GM12878 (cell line): ENCODE results near the gene KCND3. TPM values are rescaled to one million over a fixed set of nuclear protein-coding genes. Genes with fewer than 3 reads are reported as not detected.

Source experiments
- ATAC-seq: fragments of 200-7000 bp; cut with Tn5 transposase; 3 replicates; pipeline ENCODE4 v1.9.1; 2020; ENCODE audit warnings: mild to moderate bottlenecking, moderate library complexity
- BruUV-seq: library from RNA; stranded (reverse); fragments of 400-500 nt; replicated peaks from 2 replicates; lab custom pipeline; 2021; lab: Mats Ljungman, UMichigan
- CTCF ChIA-PET: fragments of 300-600 bp; sonication (Branson Sonifier 250); formaldehyde crosslinking; extraction: SDS; loops from one replicate; lab custom pipeline; 2021; ENCODE audit warnings: inconsistent platforms; lab: Yijun Ruan, JAX
- POLR2A ChIA-PET: fragments of 350-600 bp; formaldehyde crosslinking; extraction: SDS; loops from one replicate; lab custom pipeline; 2021; ENCODE audit warnings: inconsistent platforms; lab: Charles Lee
- RAD21 ChIA-PET: fragments of 300-600 bp; sonication (Branson Sonifier 250); formaldehyde crosslinking; loops from one replicate; lab custom pipeline; 2023; ENCODE audit warnings: antibody characterized with exemption; ENCODE audit not compliant: unreplicated experiment; lab: Charles Lee
- SMC1A ChIA-PET: fragments of 300-600 bp; sonication (Branson Sonifier 250); formaldehyde crosslinking; loops from one replicate; lab custom pipeline; 2023; ENCODE audit not compliant: unreplicated experiment, uncharacterized antibody; lab: Charles Lee
- DNase-seq: peaks from one replicate; pipeline ENCODE4 v3.0.0-alpha.2; 2011; ENCODE audit warnings: low read depth, low spot score
- FAIRE-seq: peaks from 3 replicates; lab custom pipeline; 2011; peaks lifted over from hg19 to GRCh38; lab: Jason Lieb, UNC
- H2AFZ ChIP-seq: 2 replicates; pipeline ENCODE4 v1.6.0; 2011; ENCODE audit warnings: low read depth, low read length, control low read depth; ENCODE audit not compliant: control insufficient read depth
- H3K27ac ChIP-seq: 2 replicates; pipeline ENCODE4 v1.5.1; 2011; ENCODE audit warnings: control low read depth; ENCODE audit not compliant: control insufficient read depth, insufficient read depth
- H3K27me3 ChIP-seq, 2 experiments: replicated peaks in 1 of 2; 2 replicates each; pipeline versions ENCODE4 v1.6.0 to v1.6.1; 2011; ENCODE audit warnings: low read length in 1 of 2; ENCODE audit not compliant: control insufficient read depth in 2 of 2, insufficient read depth in 2 of 2
- H3K36me3 ChIP-seq, 2 experiments: 2 replicates each; pipeline ENCODE4 v1.5.1; 2011; ENCODE audit warnings: low read length in 1 of 2; ENCODE audit not compliant: control insufficient read depth in 2 of 2, insufficient read depth in 2 of 2
- H3K4me1 ChIP-seq: 2 replicates; pipeline ENCODE4 v1.6.1; 2011; ENCODE audit warnings: mild to moderate bottlenecking, low read length, moderate library complexity, mixed read lengths; ENCODE audit not compliant: control insufficient read depth, insufficient read depth
- H3K4me2 ChIP-seq: 2 replicates; pipeline ENCODE4 v1.6.0; 2011; ENCODE audit warnings: control low read depth; ENCODE audit not compliant: control insufficient read depth, insufficient read depth
- H3K4me3 ChIP-seq: fragments of 200-600 bp; sonication (generic); 2 replicates; pipeline ENCODE4 v1.5.1; 2016
- H3K79me2 ChIP-seq: 2 replicates; pipeline ENCODE4 v1.6.0; 2011; ENCODE audit warnings: low read length; ENCODE audit not compliant: control insufficient read depth, insufficient read depth
- H3K9ac ChIP-seq: 2 replicates; pipeline ENCODE4 v1.8.0; 2011; ENCODE audit warnings: low read length, control low read depth, mixed read lengths; ENCODE audit not compliant: control insufficient read depth, insufficient read depth
- H3K9me3 ChIP-seq: replicated peaks from 3 replicates; pipeline ENCODE4 v1.5.1; 2011; ENCODE audit warnings: mild to moderate bottlenecking, low read length; ENCODE audit not compliant: control insufficient read depth, insufficient read depth
- H4K20me1 ChIP-seq: 2 replicates; pipeline ENCODE4 v1.6.0; 2011; ENCODE audit not compliant: control insufficient read depth, insufficient read depth
- BMI1 ChIP-seq: fragments of 450-650 bp; IDR thresholded peaks from 2 replicates; pipeline ENCODE4 v1.6.1; 2016; ENCODE audit warnings: mild to moderate bottlenecking, moderate library complexity, borderline replicate concordance
- BRCA1 ChIP-seq: IDR thresholded peaks from 2 replicates; pipeline ENCODE4 v1.6.1; 2011; ENCODE audit warnings: low read depth, low read length, improper control_type of control experiment
- CHD1 ChIP-seq: IDR thresholded peaks from 2 replicates; pipeline ENCODE4 v1.6.1; 2012; ENCODE audit warnings: low read depth, low read length, improper control_type of control experiment
- DPF2 ChIP-seq: fragments of 450-650 bp; IDR thresholded peaks from 2 replicates; pipeline ENCODE4 v1.6.1; 2017; ENCODE audit warnings: mild to moderate bottlenecking
- GATAD2B ChIP-seq: fragments of 450-650 bp; conservative IDR thresholded peaks from 2 replicates; pipeline ENCODE4 v1.6.1; 2017; ENCODE audit warnings: low read depth, mild to moderate bottlenecking, moderate library complexity
- HDGF ChIP-seq: fragments of 450-650 bp; IDR thresholded peaks from 2 replicates; pipeline ENCODE4 v1.6.1; 2016; ENCODE audit warnings: antibody characterized with exemption
- IKZF1 ChIP-seq: fragments of 450-650 bp; conservative IDR thresholded peaks from 2 replicates; pipeline ENCODE4 v1.6.1; 2017; ENCODE audit warnings: antibody characterized with exemption, mild to moderate bottlenecking
- LARP7 ChIP-seq: fragments of 450-650 bp; IDR thresholded peaks from 2 replicates; pipeline ENCODE4 v1.6.1; 2017; ENCODE audit warnings: mild to moderate bottlenecking
- MXI1 ChIP-seq: fragments of 150-350 bp; IDR thresholded peaks from 2 replicates; pipeline ENCODE4 v1.6.1; 2011; ENCODE audit warnings: low read depth, mild to moderate bottlenecking, inconsistent platforms, low read length, improper control_type of control experiment
- MYB ChIP-seq: fragments of 150-350 bp; IDR thresholded peaks from 2 replicates; pipeline ENCODE4 v1.6.1; 2014; ENCODE audit warnings: mild to moderate bottlenecking, low read depth, low read length, borderline replicate concordance
- MYC ChIP-seq: IDR thresholded peaks from 2 replicates; pipeline ENCODE4 v1.6.1; 2011; ENCODE audit warnings: mild to moderate bottlenecking, low read length, moderate library complexity, inconsistent platforms; ENCODE audit not compliant: insufficient read depth, insufficient replicate concordance, insufficient read length, severe bottlenecking
- NR2F1 ChIP-seq: fragments of 450-650 bp; conservative IDR thresholded peaks from 2 replicates; pipeline ENCODE4 v1.6.1; 2017; ENCODE audit warnings: mild to moderate bottlenecking
- NRF1 ChIP-seq: conservative IDR thresholded peaks from 2 replicates; pipeline ENCODE4 v1.6.1; 2011; ENCODE audit warnings: mild to moderate bottlenecking, low read depth, low read length, improper control_type of control experiment
- PML ChIP-seq: IDR thresholded peaks from 2 replicates; pipeline ENCODE4 v1.6.1; 2012; ENCODE audit warnings: low read length, inconsistent platforms
- RAD21 ChIP-seq: IDR thresholded peaks from 2 replicates; pipeline ENCODE4 v1.6.1; 2011; ENCODE audit warnings: mild to moderate bottlenecking, low read depth, low read length, moderate library complexity; ENCODE audit not compliant: insufficient read depth
- RB1 ChIP-seq: fragments of 450-650 bp; formaldehyde crosslinking; IDR thresholded peaks from 2 replicates; pipeline ENCODE4 v1.6.1; 2017; ENCODE audit warnings: mild to moderate bottlenecking, borderline replicate concordance
- WGBS: methylation state at CpG from one replicate; pipeline ENCODE4 v1.1.6; 2016; ENCODE audit warnings: low lambda C conversion rate; ENCODE audit not compliant: insufficient replicate concordance, insufficient coverage; ENCODE audit errors: missing lambda C conversion rate; 5-methylcytosine and 5-hydroxymethylcytosine counted together
- in situ Hi-C: fragments of 300-500 bp; cut with MboI; formaldehyde crosslinking; loops from 9 replicates; pipeline ENCODE4 v1.14.3; 2018; ENCODE audit warnings: mixed read lengths
- intact Hi-C: fragments of 100-400 bp; cut with micrococcal nuclease; formaldehyde crosslinking; loops from one replicate; pipeline ENCODE4 v1.14.2; 2022; ENCODE audit not compliant: unreplicated experiment
- polyA plus RNA-seq, 11 experiments: library from polyadenylated mRNA; depleted of rRNA in 4 of 11; unstranded in 6 of 11; stranded (reverse) in 5 of 11; fragments of >200 nt; fragmentation: Nextera tagmentation in 4 of 11; fragmentation: Illumina TruSeq in 1 of 11; extraction: Ambion mirVana in 4 of 11; extraction: Trizol in 1 of 11; gene quantifications; 1 replicate in 1 of 11; 2 replicates in 10 of 11; pipeline versions ENCODE4 v1.2.1 to v1.2.3, GENCODE V29; 2011 to 2016; ENCODE audit warnings: inconsistent platforms in 2 of 11, missing spikeins in 2 of 11, low read depth in 1 of 11
- total RNA-seq, 4 experiments: library from RNA; depleted of rRNA in 3 of 4; stranded (reverse); fragments of >200 nt in 3 of 4; fragmentation: Illumina TruSeq in 1 of 4; extraction: Trizol in 1 of 4; gene quantifications; 2 replicates each; pipeline versions ENCODE4 v1.2.1 to v1.2.3, GENCODE V29; 2013 to 2021
- TF ChIP-seq, protein P1 (sequence below): fragments of 150-350 bp; IDR thresholded peaks from 2 replicates; pipeline ENCODE4 v1.6.1; 2016; ENCODE audit warnings: low read depth, low read length
- TF ChIP-seq, protein P2 (sequence below): IDR thresholded peaks from 2 replicates; pipeline ENCODE4 v1.6.1; 2012; ENCODE audit warnings: mild to moderate bottlenecking, low read depth, low read length
- TF ChIP-seq, protein P3 (sequence below): IDR thresholded peaks from 2 replicates; pipeline ENCODE4 v1.6.1; 2011; ENCODE audit warnings: low read depth, low read length, improper control_type of control experiment, borderline replicate concordance

Gene KCND3
- total and polyA plus RNA-seq, 10 of the 15 experiments (the other 5 are each of a cell fraction or from before 2014, with no cell fraction given) = 0.02 TPM; not detected in 9

DNA sequence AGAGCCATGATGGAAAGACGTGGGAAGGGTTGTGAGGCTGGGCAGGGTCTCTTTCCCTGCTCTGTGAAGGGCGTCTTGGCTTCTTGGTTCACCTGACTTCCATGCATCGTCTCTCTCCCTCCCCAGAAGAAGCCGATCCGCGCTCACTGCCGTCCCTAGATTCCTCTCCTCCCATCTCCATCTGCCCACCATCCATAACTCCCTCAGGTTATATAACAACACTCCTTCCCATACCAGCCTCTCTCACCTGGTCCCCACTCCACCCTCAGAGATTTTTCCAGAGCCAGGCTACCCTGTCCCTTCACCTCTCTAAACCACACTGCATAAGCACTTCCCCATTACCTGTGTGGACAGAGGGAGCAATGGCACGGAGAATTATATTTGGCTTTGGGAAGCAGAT, 6.0 kb downstream of the KCND3 start:
- no peak overlapping the region for H2AFZ ChIP-seq
- ATAC-seq (no peak), FAIRE-seq (no peak), DNase-seq (no peak)
- H3K4me3 ChIP-seq = no peak overlapping the region
- no TSS peak for BruUV-seq
- no peaks in the 10 kb centered on the region for H3K36me3 ChIP-seq
- in situ Hi-C loops = no loop called here
- H3K9me3 ChIP-seq = no peaks in the 10 kb centered on the region
- H3K4me1 ChIP-seq = no peaks in the 10 kb centered on the region
- H3K4me2 ChIP-seq = no peak overlapping the region
- CTCF ChIA-PET = no interaction called here
- SMC1A ChIA-PET = no interaction called here
- H3K9ac ChIP-seq = no peak overlapping the region
- H3K27ac ChIP-seq = no peak overlapping the region
- WGBS = 0% methylated on average over 3 of the region's 8 CpGs
- peaks cover 3 to 4% of the 10 kb centered on the region in 2 experiments; a peak in 3 of 4 replicates for H3K27me3 ChIP-seq
- H3K79me2 ChIP-seq = no peaks in the 10 kb centered on the region
- intact Hi-C loops = no loop called here
- POLR2A ChIA-PET = no interaction called here
- RAD21 ChIA-PET = no interaction called here
- H4K20me1 ChIP-seq = no peaks in the 10 kb centered on the region
- TF ChIP-seq DPF2 = no peak
- TF ChIP-seq LARP7 = no peak
- TF ChIP-seq, protein P1, sequence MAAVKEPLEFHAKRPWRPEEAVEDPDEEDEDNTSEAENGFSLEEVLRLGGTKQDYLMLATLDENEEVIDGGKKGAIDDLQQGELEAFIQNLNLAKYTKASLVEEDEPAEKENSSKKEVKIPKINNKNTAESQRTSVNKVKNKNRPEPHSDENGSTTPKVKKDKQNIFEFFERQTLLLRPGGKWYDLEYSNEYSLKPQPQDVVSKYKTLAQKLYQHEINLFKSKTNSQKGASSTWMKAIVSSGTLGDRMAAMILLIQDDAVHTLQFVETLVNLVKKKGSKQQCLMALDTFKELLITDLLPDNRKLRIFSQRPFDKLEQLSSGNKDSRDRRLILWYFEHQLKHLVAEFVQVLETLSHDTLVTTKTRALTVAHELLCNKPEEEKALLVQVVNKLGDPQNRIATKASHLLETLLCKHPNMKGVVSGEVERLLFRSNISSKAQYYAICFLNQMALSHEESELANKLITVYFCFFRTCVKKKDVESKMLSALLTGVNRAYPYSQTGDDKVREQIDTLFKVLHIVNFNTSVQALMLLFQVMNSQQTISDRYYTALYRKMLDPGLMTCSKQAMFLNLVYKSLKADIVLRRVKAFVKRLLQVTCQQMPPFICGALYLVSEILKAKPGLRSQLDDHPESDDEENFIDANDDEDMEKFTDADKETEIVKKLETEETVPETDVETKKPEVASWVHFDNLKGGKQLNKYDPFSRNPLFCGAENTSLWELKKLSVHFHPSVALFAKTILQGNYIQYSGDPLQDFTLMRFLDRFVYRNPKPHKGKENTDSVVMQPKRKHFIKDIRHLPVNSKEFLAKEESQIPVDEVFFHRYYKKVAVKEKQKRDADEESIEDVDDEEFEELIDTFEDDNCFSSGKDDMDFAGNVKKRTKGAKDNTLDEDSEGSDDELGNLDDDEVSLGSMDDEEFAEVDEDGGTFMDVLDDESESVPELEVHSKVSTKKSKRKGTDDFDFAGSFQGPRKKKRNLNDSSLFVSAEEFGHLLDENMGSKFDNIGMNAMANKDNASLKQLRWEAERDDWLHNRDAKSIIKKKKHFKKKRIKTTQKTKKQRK = no peak
- no peak for TF ChIP-seq IKZF1
- no peak for TF ChIP-seq MYB
- no peak for TF ChIP-seq PML
- TF ChIP-seq NRF1 = no peak
- no peak for TF ChIP-seq HDGF
- TF ChIP-seq, protein P2, sequence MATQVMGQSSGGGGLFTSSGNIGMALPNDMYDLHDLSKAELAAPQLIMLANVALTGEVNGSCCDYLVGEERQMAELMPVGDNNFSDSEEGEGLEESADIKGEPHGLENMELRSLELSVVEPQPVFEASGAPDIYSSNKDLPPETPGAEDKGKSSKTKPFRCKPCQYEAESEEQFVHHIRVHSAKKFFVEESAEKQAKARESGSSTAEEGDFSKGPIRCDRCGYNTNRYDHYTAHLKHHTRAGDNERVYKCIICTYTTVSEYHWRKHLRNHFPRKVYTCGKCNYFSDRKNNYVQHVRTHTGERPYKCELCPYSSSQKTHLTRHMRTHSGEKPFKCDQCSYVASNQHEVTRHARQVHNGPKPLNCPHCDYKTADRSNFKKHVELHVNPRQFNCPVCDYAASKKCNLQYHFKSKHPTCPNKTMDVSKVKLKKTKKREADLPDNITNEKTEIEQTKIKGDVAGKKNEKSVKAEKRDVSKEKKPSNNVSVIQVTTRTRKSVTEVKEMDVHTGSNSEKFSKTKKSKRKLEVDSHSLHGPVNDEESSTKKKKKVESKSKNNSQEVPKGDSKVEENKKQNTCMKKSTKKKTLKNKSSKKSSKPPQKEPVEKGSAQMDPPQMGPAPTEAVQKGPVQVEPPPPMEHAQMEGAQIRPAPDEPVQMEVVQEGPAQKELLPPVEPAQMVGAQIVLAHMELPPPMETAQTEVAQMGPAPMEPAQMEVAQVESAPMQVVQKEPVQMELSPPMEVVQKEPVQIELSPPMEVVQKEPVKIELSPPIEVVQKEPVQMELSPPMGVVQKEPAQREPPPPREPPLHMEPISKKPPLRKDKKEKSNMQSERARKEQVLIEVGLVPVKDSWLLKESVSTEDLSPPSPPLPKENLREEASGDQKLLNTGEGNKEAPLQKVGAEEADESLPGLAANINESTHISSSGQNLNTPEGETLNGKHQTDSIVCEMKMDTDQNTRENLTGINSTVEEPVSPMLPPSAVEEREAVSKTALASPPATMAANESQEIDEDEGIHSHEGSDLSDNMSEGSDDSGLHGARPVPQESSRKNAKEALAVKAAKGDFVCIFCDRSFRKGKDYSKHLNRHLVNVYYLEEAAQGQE = no peak
- TF ChIP-seq RB1 = no peak
- no peak for TF ChIP-seq BRCA1
- TF ChIP-seq MXI1 = no peak
- TF ChIP-seq BMI1 = no peak
- no peak for TF ChIP-seq NR2F1
- no peak for TF ChIP-seq MYC
- TF ChIP-seq CHD1 = no peak
- TF ChIP-seq GATAD2B = no peak
- TF ChIP-seq, protein P3, sequence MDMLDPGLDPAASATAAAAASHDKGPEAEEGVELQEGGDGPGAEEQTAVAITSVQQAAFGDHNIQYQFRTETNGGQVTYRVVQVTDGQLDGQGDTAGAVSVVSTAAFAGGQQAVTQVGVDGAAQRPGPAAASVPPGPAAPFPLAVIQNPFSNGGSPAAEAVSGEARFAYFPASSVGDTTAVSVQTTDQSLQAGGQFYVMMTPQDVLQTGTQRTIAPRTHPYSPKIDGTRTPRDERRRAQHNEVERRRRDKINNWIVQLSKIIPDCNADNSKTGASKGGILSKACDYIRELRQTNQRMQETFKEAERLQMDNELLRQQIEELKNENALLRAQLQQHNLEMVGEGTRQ = no peak
- no peak for TF ChIP-seq RAD21
